ENCODE results near the gene PEX11B. TPM values are rescaled to one million over a fixed set of nuclear protein-coding genes. Genes with fewer than 3 reads are reported as not detected.

The PEX11B gene
- total RNA-seq, 6 experiments from 2014 or later = 12.3 to 23.0 (median 15.2) TPM

- TF ChIP-seq POLR2A (IDR thresholded peaks at IDR 0.05) = no peak
- TF ChIP-seq CTCF (IDR thresholded peaks at IDR 0.05) = no peak
- no peaks in the 10 kb centered on the region for H3K27me3 ChIP-seq
- intact Hi-C loops (cut with DNase I) = no loop called here
- no peak overlapping the region for H3K27ac ChIP-seq
- 75% methylated on average over 6 of the region's 6 CpGs for WGBS (ENCODE audit: insufficient coverage, low coverage, low lambda C conversion rate, missing lambda C conversion rate)
- H3K4me3 ChIP-seq = no peak overlapping the region
- peaks cover 0 to 52% (median 13%) of the 10 kb centered on the region in 4 donors for H3K4me1 ChIP-seq
- H3K36me3 ChIP-seq = no peaks in the 10 kb centered on the region
- H3K9me3 ChIP-seq = no peaks in the 10 kb centered on the region
- no peak for ATAC-seq
- no peak for DNase-seq
Observed at GRCh38 chr1:145953861-145954260, 35.3 kb upstream of the PEX11B start.

DNA sequence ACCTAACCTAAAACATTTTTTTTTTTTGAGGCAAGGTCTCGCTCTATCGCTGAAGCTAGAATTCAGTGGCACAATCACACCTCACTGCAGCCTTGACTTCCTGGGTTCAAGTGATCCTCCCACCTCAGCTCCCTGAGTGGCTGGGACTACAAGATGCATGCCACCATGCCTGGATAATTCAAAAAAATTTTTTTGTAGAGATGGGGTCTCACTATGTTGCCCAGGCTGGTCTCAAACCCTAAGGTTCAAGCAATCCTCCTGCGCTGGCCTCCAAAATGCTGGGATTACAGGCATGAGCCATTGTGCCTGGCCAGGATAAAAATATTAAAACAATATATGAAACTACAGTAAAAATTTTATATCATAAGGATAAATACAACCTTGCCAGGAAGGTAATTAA is 34.4 kb upstream of the PEX11B start:
- Histone ChIP-seq H3K27me3 (no peaks in the 10 kb centered on the region), H3K4me1 (peaks cover 0 to 46% (median 10%) of the 10 kb centered on the region in 4 donors), H3K4me3 (no peak overlapping the region), H3K9me3 (no peaks in the 10 kb centered on the region), H3K27ac (no peak overlapping the region), H3K36me3 (no peaks in the 10 kb centered on the region)
- 100% methylated on average over 3 of the region's 3 CpGs for WGBS (ENCODE audit: insufficient coverage, low coverage, low lambda C conversion rate, missing lambda C conversion rate)
- no peak for TF ChIP-seq CTCF (IDR thresholded peaks at IDR 0.05)
- no peak for TF ChIP-seq POLR2A (IDR thresholded peaks at IDR 0.05)
- intact Hi-C loops (cut with DNase I) = no loop called here
- no peak for ATAC-seq
- no peak for DNase-seq

DNA sequence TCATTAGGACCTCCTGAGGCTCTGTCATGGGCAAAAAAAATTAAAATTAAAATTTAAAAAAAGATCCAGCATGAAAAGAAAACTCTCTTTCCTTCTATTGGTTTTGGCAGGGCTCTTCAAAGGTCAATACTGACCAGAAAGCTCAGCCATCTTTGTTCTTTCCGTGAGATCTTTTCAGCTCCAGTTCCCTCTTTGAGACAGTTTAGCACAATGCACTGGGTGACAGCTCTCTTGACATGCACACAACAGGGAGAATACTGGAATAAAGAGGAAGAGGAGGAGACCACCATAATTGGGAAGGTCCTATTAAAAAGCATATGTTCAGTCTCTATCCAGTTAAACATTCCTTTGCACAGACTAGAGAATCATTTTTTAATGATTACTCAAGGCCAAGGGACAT is 33.0 kb upstream of the PEX11B start:
- no peak overlapping the region for H3K27ac ChIP-seq
- ATAC-seq = no peak
- DNase-seq = no peak
- no peak for TF ChIP-seq POLR2A (IDR thresholded peaks at IDR 0.05)
- TF ChIP-seq CTCF (IDR thresholded peaks at IDR 0.05) = no peak
- intact Hi-C loops (cut with DNase I) = no loop called here
- no peaks in the 10 kb centered on the region for H3K27me3 ChIP-seq
- H3K4me1 ChIP-seq = peaks cover 0 to 41% (median 10%) of the 10 kb centered on the region in 4 donors
- no peaks in the 10 kb centered on the region for H3K36me3 ChIP-seq
- no peak overlapping the region for H3K4me3 ChIP-seq
- H3K9me3 ChIP-seq = no peaks in the 10 kb centered on the region
- WGBS (ENCODE audit: insufficient coverage, low coverage, low lambda C conversion rate, missing lambda C conversion rate) = 20% methylated on average over 1 of the region's 1 CpG

DNA sequence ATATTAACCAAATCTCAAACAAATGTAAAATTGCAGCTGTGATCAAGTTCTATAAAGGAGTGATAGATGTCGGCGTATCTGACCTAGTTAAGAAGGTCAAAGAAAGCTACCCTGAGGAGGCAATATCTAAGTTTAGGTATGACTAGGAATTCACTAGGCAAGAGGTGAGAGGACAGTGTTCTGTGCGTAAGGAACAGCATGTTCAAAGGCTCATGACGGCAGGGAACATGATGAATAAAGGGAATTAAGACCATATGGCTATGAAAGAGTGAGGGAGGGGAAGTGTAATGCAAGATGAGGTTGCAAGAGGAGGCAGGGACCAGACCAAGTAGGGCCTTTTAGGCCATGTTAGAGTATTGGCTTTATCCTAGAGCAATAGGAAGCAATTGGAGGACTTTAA is 30.7 kb upstream of the PEX11B start:
- 87% methylated on average over 4 of the region's 4 CpGs for WGBS (ENCODE audit: insufficient coverage, low coverage, low lambda C conversion rate, missing lambda C conversion rate)
- no peak for ATAC-seq

More for the DNA sequence above, 30.7 kb upstream of the PEX11B start:
- no peak for DNase-seq
- no peaks in the 10 kb centered on the region for H3K27me3 ChIP-seq
- no peak overlapping the region for H3K4me3 ChIP-seq
- intact Hi-C loops (cut with DNase I) = no loop called here
- no peaks in the 10 kb centered on the region for H3K9me3 ChIP-seq
- no peak overlapping the region for H3K27ac ChIP-seq
- TF ChIP-seq CTCF (IDR thresholded peaks at IDR 0.05) (no peak), POLR2A (IDR thresholded peaks at IDR 0.05) (no peak)
- H3K4me1 ChIP-seq = peaks cover 0 to 18% (median under 1%) of the 10 kb centered on the region in 4 donors
- H3K36me3 ChIP-seq = peaks cover 0 to 6% (median 0%) of the 10 kb centered on the region in 4 donors

Data from right lobe of liver (tissue), 6 donors.